Retina (tissue), 1 donor: ENCODE results near the gene OR9A2.
A peak's percentile ranks its signal among the peaks of the same experiment; 100 is the strongest.
"Not testable (repeated sequence)": the region's sequence is repeated elsewhere in the genome, so short reads cannot be mapped to it uniquely, and the experiment has no call there.

Experiments used
- DNase-seq: peaks from one replicate; pipeline ENCODE4 v3.0.0-alpha.2; 2016

OR9A2 gene

DNA sequence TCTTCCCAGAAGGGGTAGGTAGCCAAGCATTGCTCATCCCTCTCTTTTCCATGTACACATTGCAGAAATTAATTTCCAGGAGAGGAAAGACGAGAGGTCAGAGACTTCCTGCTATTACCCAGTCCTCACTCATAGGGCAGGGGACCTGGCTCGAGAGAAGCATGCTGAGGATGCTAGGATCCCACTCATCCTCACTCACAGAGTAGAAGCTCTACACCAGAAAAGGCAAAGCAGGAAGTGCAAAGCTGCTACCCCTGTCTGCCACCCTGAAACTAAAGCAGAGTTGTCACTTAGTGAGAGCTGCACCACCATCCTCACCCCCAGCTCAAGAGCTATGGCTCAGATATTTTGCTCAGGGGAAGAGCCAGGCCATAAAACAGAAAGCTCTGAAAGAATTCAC lies 9.9 kb downstream of the OR9A2 start:
- DNase-seq = no peak

DNA sequence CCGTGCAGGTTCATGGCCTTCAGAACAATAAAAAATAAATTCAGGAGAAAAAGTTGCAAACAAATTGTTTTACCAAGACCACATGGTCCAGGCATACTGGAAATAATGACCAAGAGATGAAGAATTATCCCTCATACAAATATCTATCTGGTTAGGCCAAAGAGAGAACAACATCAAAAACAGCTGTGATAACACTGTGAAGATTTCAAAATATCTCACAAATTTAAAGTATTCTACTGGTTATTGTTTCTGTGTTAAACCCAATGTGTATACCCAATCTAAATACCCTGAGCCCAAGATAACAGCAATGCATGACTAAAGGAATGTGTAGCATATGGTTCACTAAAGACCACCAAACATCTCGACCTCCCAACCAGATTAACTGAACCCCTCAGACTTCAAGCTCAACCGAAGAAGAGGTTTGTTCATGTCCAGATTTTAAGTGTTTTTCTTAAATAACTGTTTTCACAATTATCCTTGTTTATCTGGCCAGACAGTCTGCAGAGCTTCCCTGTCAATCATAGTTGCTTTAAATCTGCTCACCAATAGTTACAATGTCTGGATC lies 10.9 kb downstream of the OR9A2 start:
- no peak for DNase-seq

DNA sequence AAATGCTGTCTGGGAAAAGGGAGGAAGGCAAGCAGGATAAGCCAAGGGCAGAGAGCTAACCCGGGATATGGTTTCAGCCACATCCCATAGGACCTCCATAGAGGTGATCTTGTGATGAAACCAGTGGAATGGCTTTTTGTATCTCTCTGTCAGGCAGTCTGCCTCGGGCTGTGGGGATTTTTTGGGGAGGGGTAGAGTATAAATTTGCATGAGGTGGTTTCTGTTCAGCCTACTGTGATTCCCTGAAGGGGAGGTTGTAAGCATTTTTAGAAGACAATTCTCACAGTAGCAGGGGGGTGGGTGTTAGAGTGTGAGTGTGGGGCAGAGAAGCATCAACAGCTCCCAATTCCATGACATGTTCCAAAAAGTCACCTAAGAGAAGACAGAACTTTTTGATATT lies 11.8 kb downstream of the OR9A2 start:
- DNase-seq = no peak

GRCh38 chr7:143013893-143014292 lies 13.0 kb downstream of the OR9A2 start:
- DNase-seq = no peak

DNA sequence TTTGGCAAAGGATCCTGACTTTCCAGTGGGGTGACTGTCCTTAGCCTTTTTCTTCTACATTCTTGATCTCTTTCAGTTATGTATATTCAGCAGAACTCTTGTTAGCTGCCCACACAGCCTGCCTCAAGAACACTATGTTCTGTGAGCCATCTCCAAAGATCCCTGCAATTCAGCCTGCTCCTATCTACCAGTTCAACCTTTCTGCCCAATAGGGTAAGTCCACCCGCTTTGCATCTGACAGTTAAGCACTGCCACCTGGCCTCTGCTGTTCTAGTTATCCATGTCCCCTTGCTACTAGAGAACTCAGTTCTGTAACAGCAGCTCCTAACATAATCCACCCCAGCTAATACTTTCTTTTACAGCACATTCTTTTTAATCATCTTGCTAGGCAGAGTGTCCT lies 13.5 kb downstream of the OR9A2 start:
- DNase-seq = no peak

DNA sequence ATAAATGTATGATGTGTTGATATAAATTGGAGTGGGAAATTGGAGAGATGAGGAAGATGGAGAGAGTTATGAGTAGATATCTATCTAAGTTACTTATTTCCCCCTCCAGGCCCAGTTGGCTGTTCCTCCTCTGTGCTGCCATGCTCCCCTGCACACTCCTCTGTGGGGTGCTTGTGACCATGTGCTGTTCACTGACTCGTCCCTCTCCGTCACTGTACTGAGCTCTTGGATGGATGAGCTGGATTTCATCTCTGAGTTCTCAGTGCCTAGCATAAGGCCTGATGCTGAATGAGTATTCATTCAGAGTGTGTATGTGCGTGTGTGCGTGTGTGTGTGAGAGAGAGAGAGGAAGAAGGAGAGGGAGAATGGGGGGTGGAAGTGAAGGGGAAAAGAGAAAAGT lies 14.5 kb downstream of the OR9A2 start:
- no peak for DNase-seq

GRCh38 chr7:143012001-143012400 lies 14.9 kb downstream of the OR9A2 start:
- peak; percentile 23 for DNase-seq

DNA sequence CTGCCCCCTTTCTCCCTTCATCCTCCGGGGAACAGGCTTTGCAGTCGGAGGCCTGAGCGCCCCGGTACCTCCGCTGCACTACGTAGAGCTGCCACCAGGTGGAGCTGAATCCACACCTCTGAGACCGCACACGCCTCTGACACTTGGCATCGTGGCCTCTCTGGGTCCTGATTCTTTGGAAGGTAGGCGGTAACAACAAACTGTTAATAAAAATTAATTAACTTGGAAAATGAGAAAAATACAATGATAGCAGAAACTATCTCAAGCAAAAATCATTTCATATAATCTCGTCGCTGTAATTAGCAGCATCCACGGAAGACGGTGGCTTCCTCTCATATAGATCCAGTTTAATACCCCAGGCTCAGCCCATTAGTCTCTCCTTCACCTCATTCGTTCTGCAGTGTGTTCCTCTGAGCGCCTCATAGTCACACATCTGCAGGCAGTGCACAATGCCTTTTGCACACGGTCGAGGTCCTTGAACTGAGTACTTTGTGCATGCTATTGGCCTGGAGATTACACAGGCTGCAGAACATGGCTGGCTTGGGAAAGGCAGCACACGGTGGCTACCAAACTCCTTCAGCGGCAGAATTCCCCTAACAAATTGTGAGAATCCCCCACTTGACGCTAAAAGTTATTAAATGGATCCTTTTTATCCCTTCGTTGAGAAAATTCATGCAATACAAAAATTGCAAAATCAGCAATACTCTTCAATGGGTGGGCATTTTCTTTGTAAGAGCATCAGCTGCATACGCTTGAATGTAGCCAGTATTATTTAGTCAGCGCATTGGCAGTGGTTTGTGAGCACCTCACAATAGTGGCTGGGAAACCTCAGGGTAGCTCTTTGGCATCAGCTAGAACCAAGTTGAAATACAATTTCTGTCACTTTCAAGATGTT lies 18.7 kb downstream of the OR9A2 start:
- peak; percentile 90 for DNase-seq

DNA sequence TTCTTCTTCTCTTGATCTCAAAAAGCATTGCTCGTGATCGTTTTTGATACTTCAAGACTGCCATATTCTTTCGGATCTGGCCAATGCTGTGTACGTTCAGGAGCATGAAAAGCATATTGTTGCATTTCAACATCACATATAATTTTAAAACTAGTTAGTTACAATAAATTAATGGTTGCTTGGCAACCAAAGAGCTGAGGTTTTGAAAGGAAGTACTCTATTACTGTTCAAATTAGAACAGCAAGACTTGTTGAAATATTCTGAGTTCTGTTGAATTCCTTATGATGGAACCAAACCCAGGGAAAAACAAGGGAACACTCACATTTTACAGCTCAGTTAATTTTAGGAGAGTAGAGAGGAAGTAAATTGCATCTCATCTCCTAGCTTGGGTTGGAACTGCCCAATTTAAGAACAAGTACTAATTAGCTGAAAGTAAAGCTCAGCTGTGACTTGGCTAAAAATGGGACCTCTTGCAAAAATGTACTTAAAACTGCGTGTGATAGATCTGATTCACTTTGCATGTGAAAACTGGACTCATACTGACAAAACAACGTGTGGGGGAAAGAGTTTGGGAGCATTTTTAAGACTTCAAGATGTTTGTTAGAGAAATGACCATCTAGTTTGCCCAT lies 21.2 kb downstream of the OR9A2 start:
- no peak for DNase-seq

DNA sequence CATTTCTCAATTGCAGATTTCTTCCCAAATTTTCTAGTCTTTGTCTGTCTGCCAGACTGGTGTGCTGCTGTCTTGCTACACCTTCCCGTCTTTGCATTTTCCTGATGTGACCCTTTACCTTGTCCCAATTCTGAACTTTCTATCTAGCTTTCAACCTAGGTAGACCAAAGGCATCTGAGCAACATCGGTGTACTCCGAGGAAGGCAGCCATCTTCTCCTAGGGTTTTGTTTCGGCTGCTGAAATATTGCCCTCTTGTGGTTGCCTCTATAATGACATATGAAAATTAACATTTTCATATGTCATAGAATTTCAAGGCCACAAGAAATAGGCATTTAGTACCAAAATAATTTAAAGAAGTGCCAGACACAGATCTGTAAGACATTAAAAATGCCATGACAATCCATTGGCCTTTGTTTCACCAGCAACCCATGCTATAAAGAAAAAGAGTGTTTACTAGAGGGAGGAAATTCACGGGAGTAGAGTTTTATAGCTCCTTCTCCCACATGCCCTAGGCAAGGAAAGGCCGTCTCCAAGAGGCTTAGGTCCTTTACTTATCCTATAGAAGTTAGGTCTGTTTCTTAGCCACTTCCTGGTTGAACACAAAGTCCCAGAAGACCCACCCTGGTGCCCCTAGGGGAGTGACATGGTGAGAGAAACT lies 23.4 kb downstream of the OR9A2 start:
- peak; percentile 20 for DNase-seq

- DNase-seq = no peak
Measured at GRCh38 chr7:143002898-143003297, 24.0 kb downstream of the OR9A2 start.

DNA sequence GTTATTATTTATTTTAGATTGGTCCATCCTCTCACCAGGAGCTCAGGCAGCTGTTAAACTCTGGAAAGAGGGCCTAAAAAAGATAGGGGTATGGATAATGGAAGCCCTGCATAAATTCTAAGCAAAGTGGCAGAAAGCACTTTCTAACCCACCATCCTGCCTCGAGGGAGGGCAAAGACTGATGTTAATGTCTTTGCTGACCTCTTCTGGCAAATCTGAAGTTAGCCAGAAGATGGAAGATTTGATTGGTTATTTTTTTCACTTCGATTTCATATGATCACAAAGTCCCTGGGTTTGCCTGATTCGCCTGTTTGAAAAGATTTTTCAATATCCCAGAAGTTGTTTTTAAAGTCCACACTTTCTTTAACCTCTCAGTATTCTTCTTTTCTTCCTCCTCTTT lies 24.8 kb downstream of the OR9A2 start:
- no peak for DNase-seq

GRCh38 chr7:143000648-143001047 lies 26.3 kb downstream of the OR9A2 start:
- DNase-seq = no peak

DNA sequence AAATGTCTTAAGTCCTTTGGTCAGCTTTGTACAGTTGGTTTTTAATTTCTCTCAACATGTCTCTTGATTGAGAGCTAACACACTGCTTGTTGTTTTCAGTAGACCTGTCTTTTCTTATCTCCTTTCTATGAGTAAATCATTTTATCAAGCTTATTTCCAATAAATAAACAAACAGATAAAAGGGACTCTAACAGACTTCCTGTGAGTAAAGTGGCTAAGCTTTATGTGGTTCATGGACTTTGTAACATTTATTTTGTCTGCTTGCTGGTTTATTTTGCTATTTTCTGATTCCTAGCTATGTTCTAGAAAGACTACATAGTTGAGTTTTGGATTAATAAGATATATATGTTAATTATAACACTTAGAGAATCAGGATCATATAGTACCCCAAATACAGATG lies 27.1 kb downstream of the OR9A2 start:
- DNase-seq = no peak

DNA sequence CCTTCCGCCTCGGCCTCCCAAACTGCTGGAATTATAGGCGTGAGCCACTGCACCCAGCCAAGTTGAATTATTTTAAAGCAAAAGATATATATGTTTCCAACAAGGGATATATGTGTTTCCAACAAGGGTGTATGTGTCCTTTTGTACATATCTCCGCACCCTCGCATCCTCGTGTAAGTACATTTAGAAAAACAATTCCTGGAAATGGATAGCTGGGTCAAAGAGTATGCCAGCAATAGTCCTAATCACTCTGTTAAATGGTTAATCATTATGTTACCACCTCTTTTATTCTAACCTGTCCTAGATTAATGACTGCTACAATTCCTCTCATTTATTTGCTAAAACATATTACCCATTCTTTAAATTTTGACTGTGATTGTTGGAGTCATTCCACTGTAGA lies 28.0 kb downstream of the OR9A2 start:
- no peak for DNase-seq

DNA sequence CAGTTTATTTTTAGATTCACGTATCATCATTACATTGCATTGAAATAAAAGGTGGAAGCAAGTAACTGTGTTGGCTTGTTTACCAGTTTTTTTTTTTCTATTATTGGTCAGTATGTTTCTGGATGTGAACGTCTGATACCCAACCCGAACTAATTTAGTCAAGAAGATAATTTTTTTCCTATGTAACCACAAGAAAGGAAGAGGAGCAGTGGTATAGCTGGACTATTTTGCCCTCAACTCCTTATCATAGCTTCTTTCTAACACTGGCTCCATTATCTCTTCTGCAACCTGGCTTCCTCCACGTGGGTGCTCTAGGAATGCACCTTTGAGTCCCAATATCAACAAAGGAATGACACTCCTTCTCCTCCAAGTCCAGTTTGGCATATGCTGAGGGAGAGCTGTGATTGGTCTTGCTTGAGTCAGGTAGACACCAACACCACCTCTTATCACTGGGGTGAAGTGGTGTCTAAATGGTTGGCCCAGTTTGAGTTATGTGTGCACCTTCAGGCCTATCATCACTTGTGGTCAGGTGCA lies 29.4 kb downstream of the OR9A2 start:
- no peak for DNase-seq

- DNase-seq = no peak
Measured at GRCh38 chr7:142992427-142992826, 34.5 kb downstream of the OR9A2 start.

GRCh38 chr7:142984297-142984696 lies 42.6 kb downstream of the OR9A2 start:
- no peak for DNase-seq

DNA sequence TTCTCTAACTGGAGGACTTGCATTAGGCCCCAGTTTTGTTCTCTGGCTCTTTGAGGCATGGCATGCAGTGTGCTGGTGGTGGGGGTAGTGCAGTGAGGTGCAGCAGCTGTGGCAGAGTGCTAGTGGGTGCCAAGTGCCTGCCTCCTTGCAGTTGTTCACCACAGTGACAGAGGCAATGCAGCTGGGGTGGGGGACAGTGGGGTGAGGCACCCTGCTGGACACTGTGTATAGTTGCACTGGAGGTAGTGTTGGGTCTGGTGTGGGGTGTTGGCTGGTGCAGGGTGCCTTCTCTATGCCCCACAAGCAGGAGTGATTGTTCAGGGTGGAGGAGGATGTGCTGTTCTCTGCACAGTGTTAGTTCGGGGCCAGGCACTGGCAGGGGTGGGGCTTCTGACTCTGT lies 43.1 kb downstream of the OR9A2 start:
- DNase-seq = no peak

GRCh38 chr7:142978402-142978801 lies 48.5 kb downstream of the OR9A2 start:
- DNase-seq = not testable (repeated sequence)
